Upper lobe of left lung (tissue), 6 donors: ENCODE data around the gene KRTAP5-6. TPM values are rescaled to one million over a fixed set of nuclear protein-coding genes. Genes with fewer than 3 reads are reported as not detected.
A peak's percentile ranks its signal among the peaks of the same experiment; 100 is the strongest.

Source experiments
- ATAC-seq, 2 donors: fragments of 200-7000 bp; cut with Tn5 transposase; one replicate each; pipeline ENCODE4 v1.9.1; 2022; ENCODE audit warnings: mild to moderate bottlenecking in 2 of 2, moderate library complexity in 2 of 2; ENCODE audit not compliant: low FRiP score in 2 of 2
- DNase-seq, 2 donors: peaks; one replicate each; pipeline ENCODE4 v3.0.0-alpha.2; 2019 to 2020
- H3K27ac ChIP-seq, 4 donors: fragments of 200-600 bp; sonication (generic); one replicate each; pipeline ENCODE4 v1.5.1; 2016 to 2019
- H3K27me3 ChIP-seq, 4 donors: fragments of 200-600 bp; sonication (generic); one replicate each; pipeline ENCODE4 v1.5.1; 2017 to 2019
- H3K36me3 ChIP-seq, 4 donors: fragments of 200-600 bp; sonication (generic); one replicate each; pipeline ENCODE4 v1.5.1; 2016 to 2019
- H3K4me1 ChIP-seq, 4 donors: fragments of 200-600 bp; sonication (generic); one replicate each; pipeline ENCODE4 v1.5.1; 2018 to 2019
- H3K4me3 ChIP-seq, 4 donors: fragments of 200-600 bp; sonication (generic); one replicate each; pipeline ENCODE4 v1.5.1; 2017 to 2019; ENCODE audit warnings: mild to moderate bottlenecking in 2 of 4, moderate library complexity in 1 of 4
- H3K9me3 ChIP-seq, 4 donors: fragments of 200-600 bp; sonication (generic); one replicate each; pipeline ENCODE4 v1.5.1; 2018 to 2019
- EP300 ChIP-seq, 4 donors: sonication (generic); formaldehyde crosslinking; IDR thresholded peaks; one replicate each; pipeline ENCODE4 v1.5.1; 2017; ENCODE audit warnings: antibody characterized with exemption in 4 of 4, control low read depth in 2 of 4
- POLR2A ChIP-seq, 4 donors: fragments of 450-650 bp; IDR thresholded peaks; one replicate each; pipeline ENCODE4 v1.5.1; 2016 to 2017; ENCODE audit warnings: antibody characterized with exemption in 4 of 4, mild to moderate bottlenecking in 2 of 4
- POLR2AphosphoS5 ChIP-seq, 2 donors: sonication (generic); formaldehyde crosslinking; IDR thresholded peaks; one replicate each; pipeline ENCODE4 v1.5.1; 2017; ENCODE audit warnings: antibody characterized with exemption in 2 of 2
- WGBS, 2 donors: methylation state at CpG; one replicate each; pipeline ENCODE4 v1.1.5; 2017 to 2018; 5-methylcytosine and 5-hydroxymethylcytosine counted together
- total RNA-seq, 6 donors: library from RNA; depleted of rRNA in 4 of 6; stranded (reverse); fragments of >200 nt in 4 of 6; gene quantifications; one replicate each; pipeline versions ENCODE4 v1.1.0 to v1.2.1, GENCODE V29; 2016 to 2021
- TF ChIP-seq, protein P1 (sequence below), 6 experiments: fragments of 450-650 bp in 4 of 6; fragments of 200-600 bp in 2 of 6; sonication (generic) in 2 of 6; IDR thresholded peaks; one replicate each; pipeline ENCODE4 v1.5.1; 2016 to 2019; ENCODE audit warnings: antibody characterized with exemption in 6 of 6
- donor health status: DM: no; HTN: no; CAD: no; lungs with moderate emphysema.
- donor health status: DM: no; HTN: yes; CAD: no; lungs with severe emphysema.

The KRTAP5-6 gene
- total RNA-seq, 6 donors from 2014 or later = not detected

DNA sequence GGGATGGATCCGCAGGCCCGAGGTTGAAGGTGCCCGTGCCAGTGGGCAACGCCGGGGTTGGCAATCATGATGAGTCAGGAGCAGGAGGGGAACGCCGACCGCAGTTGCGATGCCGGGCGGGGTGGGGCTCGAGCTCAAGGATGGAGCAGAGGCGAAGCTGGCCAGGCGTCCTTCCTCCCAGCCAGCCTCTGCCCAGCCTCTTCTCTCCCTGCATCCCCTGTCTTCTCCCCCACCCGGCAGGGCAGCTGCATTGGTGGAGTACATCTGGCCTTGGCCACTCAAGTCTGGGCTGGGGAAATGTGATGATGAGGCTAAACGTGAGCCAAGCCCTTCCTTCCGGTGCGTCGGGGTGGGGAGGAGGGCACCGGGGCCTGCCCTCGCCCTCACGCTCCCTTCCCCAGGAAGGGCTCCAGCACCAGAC is 49.5 kb downstream of the KRTAP5-6 start:
- ATAC-seq (peak in 1 of 2 donors; percentile 23), DNase-seq (peak; percentile 32 to 84)
- peaks cover 12 to 39% (median 18%) of the 10 kb centered on the region in 4 donors for H3K4me1 ChIP-seq
- no peak overlapping the region for H3K4me3 ChIP-seq
- H3K36me3 ChIP-seq = no peaks in the 10 kb centered on the region
- peaks cover 0 to 17% (median 3%) of the 10 kb centered on the region in 4 donors for H3K27me3 ChIP-seq
- no peak overlapping the region for H3K27ac ChIP-seq
- TF ChIP-seq, protein P1, sequence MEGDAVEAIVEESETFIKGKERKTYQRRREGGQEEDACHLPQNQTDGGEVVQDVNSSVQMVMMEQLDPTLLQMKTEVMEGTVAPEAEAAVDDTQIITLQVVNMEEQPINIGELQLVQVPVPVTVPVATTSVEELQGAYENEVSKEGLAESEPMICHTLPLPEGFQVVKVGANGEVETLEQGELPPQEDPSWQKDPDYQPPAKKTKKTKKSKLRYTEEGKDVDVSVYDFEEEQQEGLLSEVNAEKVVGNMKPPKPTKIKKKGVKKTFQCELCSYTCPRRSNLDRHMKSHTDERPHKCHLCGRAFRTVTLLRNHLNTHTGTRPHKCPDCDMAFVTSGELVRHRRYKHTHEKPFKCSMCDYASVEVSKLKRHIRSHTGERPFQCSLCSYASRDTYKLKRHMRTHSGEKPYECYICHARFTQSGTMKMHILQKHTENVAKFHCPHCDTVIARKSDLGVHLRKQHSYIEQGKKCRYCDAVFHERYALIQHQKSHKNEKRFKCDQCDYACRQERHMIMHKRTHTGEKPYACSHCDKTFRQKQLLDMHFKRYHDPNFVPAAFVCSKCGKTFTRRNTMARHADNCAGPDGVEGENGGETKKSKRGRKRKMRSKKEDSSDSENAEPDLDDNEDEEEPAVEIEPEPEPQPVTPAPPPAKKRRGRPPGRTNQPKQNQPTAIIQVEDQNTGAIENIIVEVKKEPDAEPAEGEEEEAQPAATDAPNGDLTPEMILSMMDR (IDR thresholded peaks at IDR 0.05) = no peak
- TF ChIP-seq POLR2AphosphoS5 (IDR thresholded peaks at IDR 0.05) = no peak
- no peak for TF ChIP-seq EP300 (IDR thresholded peaks at IDR 0.05)
- TF ChIP-seq POLR2A (IDR thresholded peaks at IDR 0.05) = no peak
- H3K9me3 ChIP-seq = no peaks in the 10 kb centered on the region
- WGBS, 2 donors = 80 to 85% methylated on average over 5 to 21 of the region's 22 CpGs

DNA sequence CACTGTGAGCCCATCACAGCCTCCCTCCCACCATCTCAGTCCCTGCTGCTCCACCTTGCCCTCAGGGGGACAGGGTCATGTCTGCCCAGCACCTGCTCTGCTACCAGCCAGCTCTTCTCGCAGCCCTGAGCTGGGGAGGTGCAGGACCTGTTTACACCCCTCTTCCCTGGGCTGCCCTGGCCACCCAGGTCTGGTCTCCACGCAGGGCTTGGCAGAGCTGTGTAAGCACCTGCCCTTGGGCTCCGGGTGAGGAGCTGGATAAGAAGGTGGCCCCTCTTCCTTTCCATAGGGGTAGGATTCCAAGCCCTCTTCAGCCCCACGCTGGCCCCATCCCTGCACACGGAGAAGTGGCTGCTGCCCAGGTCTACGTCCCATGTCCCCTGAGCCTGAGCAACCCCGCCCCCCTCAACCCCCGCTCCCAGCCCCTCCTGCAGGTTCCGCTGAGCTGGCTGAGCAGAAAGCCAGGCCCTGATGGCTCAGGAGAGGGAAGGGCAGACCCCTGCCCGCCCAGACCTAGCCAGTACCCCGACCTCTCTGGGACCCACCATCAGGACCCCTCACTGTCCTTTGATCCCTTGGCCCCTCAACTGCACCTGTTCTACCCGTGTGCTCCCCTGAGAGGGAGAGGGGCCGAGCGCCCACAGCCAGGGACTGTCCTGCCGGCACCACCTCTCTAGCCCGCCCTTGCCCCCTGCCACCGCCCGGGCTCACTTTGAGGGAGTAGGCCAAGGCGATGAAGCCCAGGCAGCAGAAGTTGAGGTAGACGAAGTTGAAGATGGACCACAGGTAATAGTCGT is 50.2 kb downstream of the KRTAP5-6 start:
- H3K36me3 ChIP-seq = peaks cover 0 to 5% (median 1%) of the 10 kb centered on the region in 4 donors
- DNase-seq = no peak
- H3K27ac ChIP-seq = no peak overlapping the region
- WGBS, 2 donors = 84% methylated on average over 10 to 20 of the region's 21 CpGs
- H3K4me3 ChIP-seq = no peak overlapping the region
- no peaks in the 10 kb centered on the region for H3K9me3 ChIP-seq
- no peak for ATAC-seq
- TF ChIP-seq POLR2AphosphoS5 (IDR thresholded peaks at IDR 0.05) (no peak), EP300 (IDR thresholded peaks at IDR 0.05) (no peak), POLR2A (IDR thresholded peaks at IDR 0.05) (no peak)
- TF ChIP-seq, protein P1 (IDR thresholded peaks at IDR 0.05) = no peak
- peaks cover 0 to 17% (median 3%) of the 10 kb centered on the region in 4 donors for H3K27me3 ChIP-seq
- H3K4me1 ChIP-seq = peaks cover 12 to 41% (median 18%) of the 10 kb centered on the region in 4 donors

Other genes starting within 250 kb of the KRTAP5-6 start
- 10 to 100 TPM; 34.7 to 72.3 (median 49.5) TPM for gene MOB2, start 210.4 kb upstream of the KRTAP5-6 start, total RNA-seq
- gene DUSP8, start 124.9 kb upstream of the KRTAP5-6 start, total RNA-seq = 10 to 100 TPM in 5 of 6 donors, 1 to 10 TPM in 1; 5.2 to 19.3 (median 13.5) TPM
- gene KRTAP5-1, start 111.9 kb upstream of the KRTAP5-6 start, total RNA-seq = not detected
- not detected for gene KRTAP5-2, start 98.9 kb upstream of the KRTAP5-6 start, total RNA-seq
- not detected for gene KRTAP5-3, start 88.7 kb upstream of the KRTAP5-6 start, total RNA-seq
- gene KRTAP5-4, start 75.1 kb upstream of the KRTAP5-6 start, total RNA-seq = not detected
- gene KRTAP5-5, start 67.4 kb upstream of the KRTAP5-6 start, total RNA-seq = not detected
- gene IFITM10, start 53.4 kb downstream of the KRTAP5-6 start, total RNA-seq = 10 to 100 TPM in 4 of 6 donors, 1 to 10 TPM in 2; 8.7 to 28.3 (median 14.2) TPM
- 1,000 to 10,000 TPM in 5 of 6 donors, 100 to 1,000 TPM in 1; 993 to 3,355 (median 2,221) TPM for gene CTSD, start 66.7 kb downstream of the KRTAP5-6 start, total RNA-seq
- gene SYT8, start 137.8 kb downstream of the KRTAP5-6 start, total RNA-seq = 10 to 100 TPM in 4 of 6 donors, 1 to 10 TPM in 2; 7.4 to 31.3 (median 22.9) TPM
- 10 to 100 TPM in 5 of 6 donors, 1 to 10 TPM in 1; 7.3 to 28.3 (median 16.7) TPM for gene TNNI2, start 141.8 kb downstream of the KRTAP5-6 start, total RNA-seq
- gene LSP1, start 155.9 kb downstream of the KRTAP5-6 start, total RNA-seq = 100 to 1,000 TPM in 2 of 6 donors, 10 to 100 TPM in 4; 29.3 to 162 (median 66.2) TPM
- not detected for gene PRR33, start 194.7 kb downstream of the KRTAP5-6 start, total RNA-seq
- gene TNNT3, start 222.5 kb downstream of the KRTAP5-6 start, total RNA-seq = 10 to 100 TPM in 1 of 6 donors, 1 to 10 TPM in 4, not detected in 1; 1.1 to 13.1 (median 2.4) TPM